ENCODE results near the gene CTNNA3.

CTNNA3 gene

DNA sequence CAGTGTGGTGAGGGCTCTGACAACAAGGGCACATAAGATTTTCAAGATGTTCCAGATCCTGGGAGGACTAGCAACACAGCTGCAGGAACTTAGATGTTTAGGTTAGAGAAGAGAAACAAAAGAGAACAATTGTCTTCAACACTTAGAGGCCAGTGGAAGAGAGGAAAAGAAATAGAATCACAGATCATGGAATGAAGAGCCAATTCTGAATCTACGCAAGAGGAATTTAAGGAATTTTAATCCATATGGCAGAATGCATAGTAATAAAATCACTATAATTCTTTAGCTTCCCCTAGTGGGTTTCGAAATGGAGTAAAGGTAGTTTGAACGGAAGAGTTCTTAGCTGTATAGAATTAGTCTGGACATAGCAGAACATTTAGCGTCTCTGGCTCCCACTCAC, 884.8 kb downstream of the CTNNA3 start:
- Histone ChIP-seq H3K9me3 (ENCODE audit: control insufficient read depth, insufficient read depth, low read depth, low read length) (no peaks in the 10 kb centered on the region), H3K27ac (ENCODE audit: extremely low read depth, low read depth, low read length) (no peak overlapping the region), H3K36me3 (ENCODE audit: control insufficient read depth in 2 of 2, insufficient read depth in 1 of 2, low read length in 2 of 2) (no peaks in the 10 kb centered on the region), H3K4me3 (ENCODE audit: low read depth, low read length) (no peak overlapping the region), H3K4me1 (ENCODE audit: control insufficient read depth, insufficient read depth, low read length) (no peaks in the 10 kb centered on the region)
- CTCF ChIA-PET = no interaction called here
- TF ChIP-seq ZFP37 (tag by site-specific recombination; IDR thresholded peaks at IDR 0.05) (no peak), ZNF157 (tag by site-specific recombination; IDR thresholded peaks at IDR 0.05) (no peak), ZFP69B (tag by site-specific recombination; IDR thresholded peaks at IDR 0.05) (no peak), ZNF549 (tag by site-specific recombination; IDR thresholded peaks at IDR 0.05) (no peak), RBAK (tag by site-specific recombination; IDR thresholded peaks at IDR 0.05) (no peak), ZNF501 (tag by site-specific recombination; IDR thresholded peaks at IDR 0.05) (no peak), ZNF596 (tag by site-specific recombination; IDR thresholded peaks at IDR 0.05) (no peak), ZBTB17 (tag by site-specific recombination; IDR thresholded peaks at IDR 0.05) (no peak), ZNF112 (tag by site-specific recombination; IDR thresholded peaks at IDR 0.05) (no peak), ZNF610 (tag by site-specific recombination; IDR thresholded peaks at IDR 0.05; ENCODE audit: borderline replicate concordance) (no peak), GLI4 (tag by site-specific recombination; IDR thresholded peaks at IDR 0.05) (no peak), ZFHX2 (tag by site-specific recombination; conservative IDR thresholded peaks at IDR 0.05) (no peak), ZIC2 (tag by site-specific recombination; IDR thresholded peaks at IDR 0.05) (no peak), ZNF184 (tag by site-specific recombination; IDR thresholded peaks at IDR 0.05) (no peak), ZNF114 (tag by site-specific recombination; IDR thresholded peaks at IDR 0.05) (no peak)
- TF ChIP-seq, protein P1, sequence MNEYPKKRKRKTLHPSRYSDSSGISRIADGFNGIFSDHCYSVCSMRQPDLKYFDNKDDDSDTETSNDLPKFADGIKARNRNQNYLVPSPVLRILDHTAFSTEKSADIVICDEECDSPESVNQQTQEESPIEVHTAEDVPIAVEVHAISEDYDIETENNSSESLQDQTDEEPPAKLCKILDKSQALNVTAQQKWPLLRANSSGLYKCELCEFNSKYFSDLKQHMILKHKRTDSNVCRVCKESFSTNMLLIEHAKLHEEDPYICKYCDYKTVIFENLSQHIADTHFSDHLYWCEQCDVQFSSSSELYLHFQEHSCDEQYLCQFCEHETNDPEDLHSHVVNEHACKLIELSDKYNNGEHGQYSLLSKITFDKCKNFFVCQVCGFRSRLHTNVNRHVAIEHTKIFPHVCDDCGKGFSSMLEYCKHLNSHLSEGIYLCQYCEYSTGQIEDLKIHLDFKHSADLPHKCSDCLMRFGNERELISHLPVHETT (tag by site-specific recombination; IDR thresholded peaks at IDR 0.05) = no peak
- TF ChIP-seq, protein P2, sequence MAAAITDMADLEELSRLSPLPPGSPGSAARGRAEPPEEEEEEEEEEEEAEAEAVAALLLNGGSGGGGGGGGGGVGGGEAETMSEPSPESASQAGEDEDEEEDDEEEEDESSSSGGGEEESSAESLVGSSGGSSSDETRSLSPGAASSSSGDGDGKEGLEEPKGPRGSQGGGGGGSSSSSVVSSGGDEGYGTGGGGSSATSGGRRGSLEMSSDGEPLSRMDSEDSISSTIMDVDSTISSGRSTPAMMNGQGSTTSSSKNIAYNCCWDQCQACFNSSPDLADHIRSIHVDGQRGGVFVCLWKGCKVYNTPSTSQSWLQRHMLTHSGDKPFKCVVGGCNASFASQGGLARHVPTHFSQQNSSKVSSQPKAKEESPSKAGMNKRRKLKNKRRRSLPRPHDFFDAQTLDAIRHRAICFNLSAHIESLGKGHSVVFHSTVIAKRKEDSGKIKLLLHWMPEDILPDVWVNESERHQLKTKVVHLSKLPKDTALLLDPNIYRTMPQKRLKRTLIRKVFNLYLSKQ (tag by site-specific recombination; IDR thresholded peaks at IDR 0.05; ENCODE audit: borderline replicate concordance) = no peak
- TF ChIP-seq, protein P3, sequence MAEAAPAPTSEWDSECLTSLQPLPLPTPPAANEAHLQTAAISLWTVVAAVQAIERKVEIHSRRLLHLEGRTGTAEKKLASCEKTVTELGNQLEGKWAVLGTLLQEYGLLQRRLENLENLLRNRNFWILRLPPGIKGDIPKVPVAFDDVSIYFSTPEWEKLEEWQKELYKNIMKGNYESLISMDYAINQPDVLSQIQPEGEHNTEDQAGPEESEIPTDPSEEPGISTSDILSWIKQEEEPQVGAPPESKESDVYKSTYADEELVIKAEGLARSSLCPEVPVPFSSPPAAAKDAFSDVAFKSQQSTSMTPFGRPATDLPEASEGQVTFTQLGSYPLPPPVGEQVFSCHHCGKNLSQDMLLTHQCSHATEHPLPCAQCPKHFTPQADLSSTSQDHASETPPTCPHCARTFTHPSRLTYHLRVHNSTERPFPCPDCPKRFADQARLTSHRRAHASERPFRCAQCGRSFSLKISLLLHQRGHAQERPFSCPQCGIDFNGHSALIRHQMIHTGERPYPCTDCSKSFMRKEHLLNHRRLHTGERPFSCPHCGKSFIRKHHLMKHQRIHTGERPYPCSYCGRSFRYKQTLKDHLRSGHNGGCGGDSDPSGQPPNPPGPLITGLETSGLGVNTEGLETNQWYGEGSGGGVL (tag by site-specific recombination; IDR thresholded peaks at IDR 0.05) = no peak
- POLR2A ChIA-PET = no interaction called here

- no peak overlapping the region for H3K4me3 ChIP-seq (ENCODE audit: low read depth, low read length)
- CTCF ChIA-PET = no interaction called here
- POLR2A ChIA-PET = no interaction called here
- H3K27ac ChIP-seq (ENCODE audit: extremely low read depth, low read depth, low read length) = no peak overlapping the region
- no peaks in the 10 kb centered on the region for H3K4me1 ChIP-seq (ENCODE audit: control insufficient read depth, insufficient read depth, low read length)
- H3K36me3 ChIP-seq (ENCODE audit: control insufficient read depth in 2 of 2, insufficient read depth in 1 of 2, low read length in 2 of 2) = no peaks in the 10 kb centered on the region
- H3K9me3 ChIP-seq (ENCODE audit: control insufficient read depth, insufficient read depth, low read depth, low read length) = no peaks in the 10 kb centered on the region
- TF ChIP-seq ZNF518A (tag by site-specific recombination; conservative IDR thresholded peaks at IDR 0.05; ENCODE audit: low read depth) (no peak), ZNF501 (tag by site-specific recombination; IDR thresholded peaks at IDR 0.05) (no peak), KLF8 (tag by site-specific recombination; IDR thresholded peaks at IDR 0.05) (no peak), ZNF585B (tag by site-specific recombination; IDR thresholded peaks at IDR 0.05) (no peak), ZNF776 (tag by site-specific recombination; IDR thresholded peaks at IDR 0.05; ENCODE audit: borderline replicate concordance) (no peak)
- TF ChIP-seq, protein P4, sequence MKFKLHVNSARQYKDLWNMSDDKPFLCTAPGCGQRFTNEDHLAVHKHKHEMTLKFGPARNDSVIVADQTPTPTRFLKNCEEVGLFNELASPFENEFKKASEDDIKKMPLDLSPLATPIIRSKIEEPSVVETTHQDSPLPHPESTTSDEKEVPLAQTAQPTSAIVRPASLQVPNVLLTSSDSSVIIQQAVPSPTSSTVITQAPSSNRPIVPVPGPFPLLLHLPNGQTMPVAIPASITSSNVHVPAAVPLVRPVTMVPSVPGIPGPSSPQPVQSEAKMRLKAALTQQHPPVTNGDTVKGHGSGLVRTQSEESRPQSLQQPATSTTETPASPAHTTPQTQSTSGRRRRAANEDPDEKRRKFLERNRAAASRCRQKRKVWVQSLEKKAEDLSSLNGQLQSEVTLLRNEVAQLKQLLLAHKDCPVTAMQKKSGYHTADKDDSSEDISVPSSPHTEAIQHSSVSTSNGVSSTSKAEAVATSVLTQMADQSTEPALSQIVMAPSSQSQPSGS (tag by site-specific recombination; IDR thresholded peaks at IDR 0.05; ENCODE audit: low read depth) = no peak
Measured at GRCh38 chr10:66809402-66809801, 886.6 kb downstream of the CTNNA3 start.
